Transverse colon (tissue), 4 donors: ENCODE results near the gene SUMF1. TPM values are rescaled to one million over a fixed set of nuclear protein-coding genes. Genes with fewer than 3 reads are reported as not detected.

Source experiments
- DNase-seq: peaks from one replicate; pipeline ENCODE4 v3.0.0-alpha.2; 2019
- H3K27ac ChIP-seq, 4 donors: fragments of 200-600 bp; sonication (generic); 2 replicates each; pipeline ENCODE4 v1.5.1; 2016 to 2018; ENCODE audit warnings: inconsistent platforms in 4 of 4
- H3K27me3 ChIP-seq: fragments of 200-600 bp; sonication (generic); 2 replicates; pipeline ENCODE4 v1.5.1; 2017; ENCODE audit warnings: inconsistent platforms
- H3K36me3 ChIP-seq, 4 donors: fragments of 200-600 bp; sonication (generic); 2 replicates each; pipeline ENCODE4 v1.5.1; 2017 to 2019; ENCODE audit warnings: inconsistent platforms in 4 of 4
- H3K4me1 ChIP-seq, 4 donors: fragments of 200-600 bp; sonication (generic); 2 replicates each; pipeline ENCODE4 v1.5.1; 2017 to 2020; ENCODE audit warnings: inconsistent platforms in 4 of 4
- H3K4me3 ChIP-seq, 4 donors: fragments of 200-600 bp; sonication (generic); 1 replicate in 1 of 4; 2 replicates in 3 of 4; pipeline versions ENCODE4 v1.5.1 to v1.6.1; 2017 to 2019; ENCODE audit warnings: inconsistent platforms in 4 of 4
- H3K9me3 ChIP-seq, 2 donors: fragments of 200-600 bp; sonication (generic); 2 replicates each; pipeline ENCODE4 v1.5.1; 2017 to 2019; ENCODE audit warnings: inconsistent platforms in 2 of 2
- CTCF ChIP-seq, 5 experiments: fragments of 200-600 bp in 3 of 5; fragments of 450-650 bp in 2 of 5; sonication (generic) in 3 of 5; IDR thresholded peaks; 1 replicate in 2 of 5; 2 replicates in 3 of 5; pipeline ENCODE4 v1.5.1; 2016 to 2017; ENCODE audit warnings: antibody characterized with exemption in 5 of 5, inconsistent platforms in 3 of 5, mild to moderate bottlenecking in 2 of 5, moderate library complexity in 1 of 5
- EP300 ChIP-seq: sonication (generic); formaldehyde crosslinking; IDR thresholded peaks from one replicate; pipeline ENCODE4 v1.6.1; 2017; ENCODE audit warnings: antibody characterized with exemption, low read depth
- POLR2A ChIP-seq: fragments of 450-650 bp; IDR thresholded peaks from one replicate; pipeline ENCODE4 v1.6.1; 2016; ENCODE audit warnings: antibody characterized with exemption, mild to moderate bottlenecking, moderate library complexity
- POLR2AphosphoS5 ChIP-seq, 3 donors: sonication (generic); formaldehyde crosslinking; IDR thresholded peaks; one replicate each; pipeline ENCODE4 v1.6.1; 2016; ENCODE audit warnings: antibody characterized with exemption in 3 of 3
- WGBS, 2 donors: methylation state at CpG; one replicate each; pipeline ENCODE4 v1.1.5; 2018; ENCODE audit warnings: low coverage in 1 of 2; 5-methylcytosine and 5-hydroxymethylcytosine counted together
- in situ Hi-C, 4 donors: fragments of 200-750 bp; cut with MboI; loops; one replicate each; pipeline versions ENCODE4 v1.15.0 to v1.15.1; 2017; ENCODE audit warnings: low sequenced_read_pairs in 3 of 4, low pct_ligation_motif_present in 1 of 4, low pct_unique_long_range_greater_than_20kb in 1 of 4
- intact Hi-C: fragments of 100-400 bp; cut with DNase I; formaldehyde crosslinking; loops from one replicate; pipeline ENCODE4 v1.15.1; 2023; ENCODE audit warnings: low total_unique reads
- total RNA-seq, 4 donors: library from RNA; depleted of rRNA; stranded (reverse); fragments of >200 nt; gene quantifications; one replicate each; pipeline ENCODE4 v1.1.0, GENCODE V29; 2016

The SUMF1 gene
- total RNA-seq, 4 donors from 2014 or later: 25.1 to 70.5 (median 65.3) TPM

- TF ChIP-seq EP300 (no peak), POLR2AphosphoS5 (IDR thresholded peaks at IDR 0.05) (no peak), CTCF (IDR thresholded peaks at IDR 0.05) (no peak), POLR2A (no peak)
- in situ Hi-C loops (no loop called here), intact Hi-C loops (no loop called here)
- no peak overlapping the region for H3K27ac ChIP-seq
- 64 to 82% methylated on average over 1 of the region's 1 CpG for WGBS, 2 donors
- H3K4me3 ChIP-seq: no peak overlapping the region
- DNase-seq: no peak
- H3K9me3 ChIP-seq: no peaks in the 10 kb centered on the region
- H3K36me3 ChIP-seq: peaks cover 0 to 3% (median under 1%) of the 10 kb centered on the region in 4 donors
- H3K27me3 ChIP-seq: no peaks in the 10 kb centered on the region
- peaks cover 6 to 29% (median 16%) of the 10 kb centered on the region in 4 donors for H3K4me1 ChIP-seq
Measured at GRCh38 chr3:4321732-4322131, 145.3 kb downstream of the SUMF1 start.

GRCh38 chr3:4320096-4320911 is 146.8 kb downstream of the SUMF1 start:
- Histone ChIP-seq H3K36me3 (peaks cover 0 to 9% (median 3%) of the 10 kb centered on the region in 4 donors), H3K9me3 (no peaks in the 10 kb centered on the region), H3K4me3 (no peak overlapping the region), H3K4me1 (peaks cover 6 to 29% (median 16%) of the 10 kb centered on the region in 4 donors), H3K27me3 (no peaks in the 10 kb centered on the region), H3K27ac (peak overlapping the region; percentile 8 to 50 (median 12))
- in situ Hi-C loops (no loop called here), intact Hi-C loops (no loop called here)
- no peak for DNase-seq
- TF ChIP-seq CTCF (IDR thresholded peaks at IDR 0.05): no peak
- TF ChIP-seq POLR2AphosphoS5 (IDR thresholded peaks at IDR 0.05): peak in 1 of 3 donors; percentile 48

GRCh38 chr3:4314688-4315087 is 152.4 kb downstream of the SUMF1 start:
- peaks cover 0 to 1% (median 0%) of the 10 kb centered on the region in 4 donors for H3K4me1 ChIP-seq
- H3K36me3 ChIP-seq: peaks cover 0 to 9% (median 3%) of the 10 kb centered on the region in 4 donors
- no peak for DNase-seq
- WGBS, 2 donors: 75 to 81% methylated on average over 4 of the region's 4 CpGs
- no peaks in the 10 kb centered on the region for H3K9me3 ChIP-seq
- in situ Hi-C loops (no loop called here), intact Hi-C loops (no loop called here)
- H3K27me3 ChIP-seq: no peaks in the 10 kb centered on the region
- H3K4me3 ChIP-seq: no peak overlapping the region
- no peak overlapping the region for H3K27ac ChIP-seq
- TF ChIP-seq EP300: no peak
- TF ChIP-seq CTCF (IDR thresholded peaks at IDR 0.05): peak in 1 of 5 experiments; percentile 20
- TF ChIP-seq POLR2A: no peak
- no peak for TF ChIP-seq POLR2AphosphoS5 (IDR thresholded peaks at IDR 0.05)

GRCh38 chr3:4313606-4314293 is 153.3 kb downstream of the SUMF1 start:
- in situ Hi-C loops (no loop called here), intact Hi-C loops (no loop called here)
- DNase-seq: no peak
- Histone ChIP-seq H3K4me1 (no peaks in the 10 kb centered on the region), H3K9me3 (no peaks in the 10 kb centered on the region), H3K36me3 (peaks cover 0 to 9% (median 3%) of the 10 kb centered on the region in 4 donors), H3K27me3 (no peaks in the 10 kb centered on the region), H3K27ac (no peak overlapping the region), H3K4me3 (no peak overlapping the region)
- 86 to 100% methylated on average over 1 to 4 of the region's 4 CpGs for WGBS, 2 donors
- TF ChIP-seq CTCF (IDR thresholded peaks at IDR 0.05) (no peak), POLR2A (no peak), EP300 (no peak), POLR2AphosphoS5 (IDR thresholded peaks at IDR 0.05) (no peak)
